ENCODE measurements around the gene WDR20. TPM values are rescaled to one million over a fixed set of nuclear protein-coding genes. Genes with fewer than 3 reads are reported as not detected.
"Not testable (repeated sequence)": the region's sequence is repeated elsewhere in the genome, so short reads cannot be mapped to it uniquely, and the experiment has no call there.

The WDR20 gene
- total and polyA plus RNA-seq, 10 of the 15 experiments (the other 5 are each of a cell fraction or from before 2014, with no cell fraction given): 9.1 to 25.9 (median 18.4) TPM

DNA sequence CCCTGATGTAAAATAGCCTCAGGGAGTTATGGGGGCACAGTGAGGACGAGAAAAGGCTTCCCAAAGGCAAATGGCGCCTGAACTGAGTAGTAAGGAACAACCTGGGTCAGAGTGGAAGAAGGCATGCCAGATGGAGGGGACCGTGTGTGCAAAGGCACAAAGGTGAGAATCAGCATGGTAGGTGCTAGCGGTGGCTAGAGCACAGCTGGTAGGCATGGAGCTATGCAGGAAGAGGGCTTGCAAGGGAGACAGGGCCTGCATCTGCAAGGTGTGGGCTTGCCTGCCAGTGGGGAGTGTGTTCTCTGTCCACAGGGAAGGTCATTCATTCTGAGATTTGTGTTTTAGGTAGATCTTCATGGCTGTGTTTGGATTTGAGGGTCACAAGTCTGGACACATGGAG, 34.3 kb upstream of the WDR20 start:
- no peak for TF ChIP-seq EGR1 (IDR thresholded peaks at IDR 0.05; ENCODE audit: borderline replicate concordance in 1 of 2, low read depth in 2 of 2, low read length in 2 of 2)
- TF ChIP-seq YY1 (IDR thresholded peaks at IDR 0.05; ENCODE audit: low read depth, low read length): no peak
- ATAC-seq: no peak
- intact Hi-C loops (cut with micrococcal nuclease; ENCODE audit: unreplicated experiment): no loop called here
- H3K9me3 ChIP-seq (replicated peaks; ENCODE audit: control insufficient read depth, insufficient read depth, low read length): no peaks in the 10 kb centered on the region; the same call in 2 of the 3 replicates
- H3K27me3 ChIP-seq (replicated peaks in 1 of 2; ENCODE audit: control insufficient read depth in 2 of 2, insufficient read depth in 2 of 2, low read length in 1 of 2): no peaks in the 10 kb centered on the region
- in situ Hi-C loops (cut with MboI): no loop called here
- ChIA-PET SMC1A (ENCODE audit: uncharacterized antibody, unreplicated experiment) (interaction anchor here (1.2 to 1.4 kb wide), 4 partner anchors 9 to 398 kb away, joined by 3 to 4 read pairs (median 4); no protein-coding TSS in a partner anchor), POLR2A (interaction anchor here (0.6 to 1.4 kb wide), 4 partner anchors 17 to 47 kb away, joined by 3 to 7 read pairs (median 4); no protein-coding TSS in a partner anchor), RAD21 (ENCODE audit: unreplicated experiment) (no interaction called here), CTCF (interaction anchor here (2.4 kb wide), 1 partner anchor 9 kb away, joined by 16 read pairs; no protein-coding TSS in a partner anchor)
- BruUV-seq (replicated peaks): no TSS peak
- no peak for DNase-seq (ENCODE audit: low read depth, low spot score)
- FAIRE-seq: no peak
- H4K20me1 ChIP-seq (ENCODE audit: control insufficient read depth, insufficient read depth): no peaks in the 10 kb centered on the region
- H3K36me3 ChIP-seq (ENCODE audit: control insufficient read depth in 2 of 2, insufficient read depth in 2 of 2, low read length in 1 of 2): no peaks in the 10 kb centered on the region
- H3K4me3 ChIP-seq: no peak overlapping the region
- H3K4me1 ChIP-seq (ENCODE audit: control insufficient read depth, insufficient read depth, low read length): peaks cover 10% of the 10 kb centered on the region
- H3K4me2 ChIP-seq (ENCODE audit: control insufficient read depth, insufficient read depth): no peak overlapping the region
- H3K9ac ChIP-seq (ENCODE audit: control insufficient read depth, insufficient read depth, low read length): no peak overlapping the region
- no peak overlapping the region for H3K27ac ChIP-seq (ENCODE audit: control insufficient read depth, insufficient read depth)
- WGBS (ENCODE audit: insufficient coverage, insufficient replicate concordance, low lambda C conversion rate, missing lambda C conversion rate): 72% methylated on average over 4 of the region's 4 CpGs
- H2AFZ ChIP-seq (ENCODE audit: control insufficient read depth, low read depth, low read length): no peak overlapping the region
- no peaks in the 10 kb centered on the region for H3K79me2 ChIP-seq (ENCODE audit: control insufficient read depth, insufficient read depth, low read length)

DNA sequence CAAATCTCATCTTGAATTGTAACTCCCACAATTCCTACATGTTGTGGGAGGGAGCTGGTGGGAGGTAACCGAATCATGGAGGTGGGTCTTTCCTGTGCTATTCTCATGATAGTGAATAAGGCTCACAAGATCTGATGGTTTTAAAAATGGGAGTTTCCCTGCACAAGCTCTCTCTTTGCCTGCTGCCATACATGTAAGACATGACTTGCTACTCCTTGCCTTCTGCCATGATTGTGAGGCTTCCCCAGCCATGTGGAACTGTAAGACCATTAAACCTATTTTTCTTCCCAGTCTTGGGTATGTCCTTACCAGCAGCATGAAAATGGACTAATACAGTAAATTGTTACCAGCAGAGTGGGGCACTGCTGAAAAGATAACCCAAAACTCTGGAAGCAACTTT, 30.4 kb upstream of the WDR20 start:
- 61% methylated on average over 1 of the region's 1 CpG for WGBS (ENCODE audit: insufficient coverage, insufficient replicate concordance, low lambda C conversion rate, missing lambda C conversion rate)
- H2AFZ ChIP-seq (ENCODE audit: control insufficient read depth, low read depth, low read length); ATAC-seq; H3K4me1 ChIP-seq (ENCODE audit: control insufficient read depth, insufficient read depth, low read length); H3K4me3 ChIP-seq; H4K20me1 ChIP-seq (ENCODE audit: control insufficient read depth, insufficient read depth); H3K36me3 ChIP-seq (ENCODE audit: control insufficient read depth in 2 of 2, insufficient read depth in 2 of 2, low read length in 1 of 2); in situ Hi-C loops (cut with MboI); FAIRE-seq; H3K79me2 ChIP-seq (ENCODE audit: control insufficient read depth, insufficient read depth, low read length); H3K27me3 ChIP-seq (replicated peaks in 1 of 2; ENCODE audit: control insufficient read depth in 2 of 2, insufficient read depth in 2 of 2, low read length in 1 of 2); H3K9me3 ChIP-seq (replicated peaks; ENCODE audit: control insufficient read depth, insufficient read depth, low read length); POLR2A ChIA-PET; intact Hi-C loops (cut with micrococcal nuclease; ENCODE audit: unreplicated experiment); RAD21 ChIA-PET (ENCODE audit: unreplicated experiment); H3K9ac ChIP-seq (ENCODE audit: control insufficient read depth, insufficient read depth, low read length); H3K4me2 ChIP-seq (ENCODE audit: control insufficient read depth, insufficient read depth); SMC1A ChIA-PET (ENCODE audit: uncharacterized antibody, unreplicated experiment); DNase-seq (ENCODE audit: low read depth, low spot score); H3K27ac ChIP-seq (ENCODE audit: control insufficient read depth, insufficient read depth); BruUV-seq (replicated peaks): not testable (repeated sequence)
- CTCF ChIA-PET: interaction anchor here (1.4 kb wide), 1 partner anchor 13 kb away, joined by 8 read pairs; no protein-coding TSS in a partner anchor

Measured in GM12878 (cell line).